SK-N-SH treated with all-trans-retinoic acid at 6 μM for 48 hours (cell line): ENCODE results near the gene TTC39C.

ENCODE experiments used
- BACH2 ChIP-seq: fragments of 250-450 bp; sonication (Bioruptor Pico); IDR thresholded peaks from 2 replicates; pipeline ENCODE4 v1.9.0; 2021; ENCODE audit warnings: mild to moderate bottlenecking, borderline replicate concordance
- ESRRG ChIP-seq: fragments of 250-450 bp; sonication (Bioruptor Pico); IDR thresholded peaks from 2 replicates; pipeline ENCODE4 v1.6.1; 2021; ENCODE audit warnings: mild to moderate bottlenecking
- PATZ1 ChIP-seq: fragments of 250-450 bp; sonication (Bioruptor Pico); IDR thresholded peaks from 2 replicates; pipeline ENCODE4 v1.8.0; 2020; ENCODE audit warnings: mild to moderate bottlenecking, moderate library complexity, borderline replicate concordance
- ZNF70 ChIP-seq: fragments of 450-650 bp; formaldehyde crosslinking; IDR thresholded peaks from 2 replicates; pipeline ENCODE4 v1.5.0; 2020; ENCODE audit warnings: mild to moderate bottlenecking, moderate library complexity

- TF ChIP-seq PATZ1 (CRISPR knock-in tag) (no peak), ZNF70 (no peak), BACH2 (CRISPR knock-in tag) (no peak), ESRRG (no peak)
These were observed 27.1 kb downstream of the TTC39C start for GRCh38 chr18:24041691-24042090.
